Panc1 (cell line): ENCODE data around the gene NR1H3.

Experiments used
- POLR2AphosphoS5 ChIP-seq: IDR thresholded peaks from 2 replicates; pipeline ENCODE4 v1.6.1; 2012; ENCODE audit warnings: mild to moderate bottlenecking, low read depth, low read length, moderate library complexity
- SIN3A ChIP-seq: IDR thresholded peaks from 2 replicates; pipeline ENCODE4 v1.6.1; 2012; ENCODE audit warnings: low read depth, mild to moderate bottlenecking, low read length, moderate library complexity, borderline replicate concordance; ENCODE audit not compliant: insufficient read depth
- TCF7L2 ChIP-seq: IDR thresholded peaks from 2 replicates; pipeline ENCODE4 v1.6.1; 2011; ENCODE audit warnings: mild to moderate bottlenecking, low read depth, low read length, inconsistent platforms
- TF ChIP-seq, protein P1 (sequence below): fragments of 450-650 bp; IDR thresholded peaks from 2 replicates; pipeline ENCODE4 v1.5.1; 2017; ENCODE audit warnings: mild to moderate bottlenecking
- TF ChIP-seq, protein P2 (sequence below), 2 experiments: IDR thresholded peaks; 2 replicates each; pipeline ENCODE4 v1.6.1; 2011 to 2012; ENCODE audit warnings: low read depth in 2 of 2, control low read depth in 1 of 2, low read length in 1 of 2, mild to moderate bottlenecking in 1 of 2, moderate library complexity in 1 of 2; ENCODE audit not compliant: insufficient read depth in 1 of 2

DNA sequence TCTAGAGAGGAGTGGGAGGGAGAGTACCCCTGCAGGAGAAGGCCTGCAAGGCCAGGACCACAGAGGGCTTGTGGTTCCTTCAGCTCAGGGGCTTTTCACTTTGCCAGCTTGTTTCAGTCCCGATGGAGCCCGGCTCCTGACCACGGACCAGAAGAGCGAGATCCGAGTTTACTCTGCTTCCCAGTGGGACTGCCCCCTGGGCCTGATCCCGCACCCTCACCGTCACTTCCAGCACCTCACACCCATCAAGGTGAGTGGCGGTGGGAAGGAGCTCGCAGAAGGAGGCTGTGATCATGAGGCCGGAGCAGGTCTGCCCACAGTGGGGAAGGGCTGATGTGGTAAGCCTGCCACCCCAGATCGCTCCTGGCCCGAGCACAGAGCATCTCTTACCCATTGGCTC, 22.6 kb upstream of the NR1H3 start:
- TF ChIP-seq TCF7L2 (no peak), POLR2AphosphoS5 (no peak), SIN3A (no peak)
- TF ChIP-seq, protein P1, sequence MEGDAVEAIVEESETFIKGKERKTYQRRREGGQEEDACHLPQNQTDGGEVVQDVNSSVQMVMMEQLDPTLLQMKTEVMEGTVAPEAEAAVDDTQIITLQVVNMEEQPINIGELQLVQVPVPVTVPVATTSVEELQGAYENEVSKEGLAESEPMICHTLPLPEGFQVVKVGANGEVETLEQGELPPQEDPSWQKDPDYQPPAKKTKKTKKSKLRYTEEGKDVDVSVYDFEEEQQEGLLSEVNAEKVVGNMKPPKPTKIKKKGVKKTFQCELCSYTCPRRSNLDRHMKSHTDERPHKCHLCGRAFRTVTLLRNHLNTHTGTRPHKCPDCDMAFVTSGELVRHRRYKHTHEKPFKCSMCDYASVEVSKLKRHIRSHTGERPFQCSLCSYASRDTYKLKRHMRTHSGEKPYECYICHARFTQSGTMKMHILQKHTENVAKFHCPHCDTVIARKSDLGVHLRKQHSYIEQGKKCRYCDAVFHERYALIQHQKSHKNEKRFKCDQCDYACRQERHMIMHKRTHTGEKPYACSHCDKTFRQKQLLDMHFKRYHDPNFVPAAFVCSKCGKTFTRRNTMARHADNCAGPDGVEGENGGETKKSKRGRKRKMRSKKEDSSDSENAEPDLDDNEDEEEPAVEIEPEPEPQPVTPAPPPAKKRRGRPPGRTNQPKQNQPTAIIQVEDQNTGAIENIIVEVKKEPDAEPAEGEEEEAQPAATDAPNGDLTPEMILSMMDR, result no peak
- TF ChIP-seq, protein P2, sequence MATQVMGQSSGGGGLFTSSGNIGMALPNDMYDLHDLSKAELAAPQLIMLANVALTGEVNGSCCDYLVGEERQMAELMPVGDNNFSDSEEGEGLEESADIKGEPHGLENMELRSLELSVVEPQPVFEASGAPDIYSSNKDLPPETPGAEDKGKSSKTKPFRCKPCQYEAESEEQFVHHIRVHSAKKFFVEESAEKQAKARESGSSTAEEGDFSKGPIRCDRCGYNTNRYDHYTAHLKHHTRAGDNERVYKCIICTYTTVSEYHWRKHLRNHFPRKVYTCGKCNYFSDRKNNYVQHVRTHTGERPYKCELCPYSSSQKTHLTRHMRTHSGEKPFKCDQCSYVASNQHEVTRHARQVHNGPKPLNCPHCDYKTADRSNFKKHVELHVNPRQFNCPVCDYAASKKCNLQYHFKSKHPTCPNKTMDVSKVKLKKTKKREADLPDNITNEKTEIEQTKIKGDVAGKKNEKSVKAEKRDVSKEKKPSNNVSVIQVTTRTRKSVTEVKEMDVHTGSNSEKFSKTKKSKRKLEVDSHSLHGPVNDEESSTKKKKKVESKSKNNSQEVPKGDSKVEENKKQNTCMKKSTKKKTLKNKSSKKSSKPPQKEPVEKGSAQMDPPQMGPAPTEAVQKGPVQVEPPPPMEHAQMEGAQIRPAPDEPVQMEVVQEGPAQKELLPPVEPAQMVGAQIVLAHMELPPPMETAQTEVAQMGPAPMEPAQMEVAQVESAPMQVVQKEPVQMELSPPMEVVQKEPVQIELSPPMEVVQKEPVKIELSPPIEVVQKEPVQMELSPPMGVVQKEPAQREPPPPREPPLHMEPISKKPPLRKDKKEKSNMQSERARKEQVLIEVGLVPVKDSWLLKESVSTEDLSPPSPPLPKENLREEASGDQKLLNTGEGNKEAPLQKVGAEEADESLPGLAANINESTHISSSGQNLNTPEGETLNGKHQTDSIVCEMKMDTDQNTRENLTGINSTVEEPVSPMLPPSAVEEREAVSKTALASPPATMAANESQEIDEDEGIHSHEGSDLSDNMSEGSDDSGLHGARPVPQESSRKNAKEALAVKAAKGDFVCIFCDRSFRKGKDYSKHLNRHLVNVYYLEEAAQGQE (IDR thresholded peaks at IDR 0.05; ENCODE audit: insufficient read depth in 1 of 2, low read depth in 2 of 2, low read length in 1 of 2), result no peak
